Peyer's patch (tissue), 4 donors: ENCODE data around the gene SLC6A7.

ENCODE experiments used
- CTCF ChIP-seq, 6 experiments: fragments of 450-650 bp in 4 of 6; fragments of 200-600 bp in 2 of 6; sonication (generic) in 1 of 6; IDR thresholded peaks; one replicate each; pipeline ENCODE4 v1.5.1; 2017 to 2019; ENCODE audit warnings: antibody characterized with exemption in 6 of 6, mild to moderate bottlenecking in 3 of 6, moderate library complexity in 1 of 6
- POLR2A ChIP-seq, 2 donors: fragments of 450-650 bp; IDR thresholded peaks; one replicate each; pipeline ENCODE4 v1.5.1; 2017; ENCODE audit warnings: antibody characterized with exemption in 2 of 2, mild to moderate bottlenecking in 2 of 2, moderate library complexity in 2 of 2

- TF ChIP-seq CTCF (IDR thresholded peaks at IDR 0.05) (no peak), POLR2A (IDR thresholded peaks at IDR 0.05) (no peak)
Measured at GRCh38 chr5:150208187-150209098, 18.6 kb downstream of the SLC6A7 start.
